ENCODE measurements around the gene CAVIN3. TPM values are rescaled to one million over a fixed set of nuclear protein-coding genes. Genes with fewer than 3 reads are reported as not detected.

The CAVIN3 gene
- total RNA-seq, 2 experiments from 2014 or later: 0.27 TPM; not detected in 1

GRCh38 chr11:6323291-6323905 lies 3.1 kb upstream of the CAVIN3 start:
- H3K9me3 ChIP-seq (ENCODE audit: control insufficient read depth in 1 of 2, insufficient read depth in 1 of 2, low read length in 2 of 2): peaks cover 0 to 4% of the 10 kb centered on the region in 2 experiments
- DNase-seq (no peak), ATAC-seq (ENCODE audit: poor library complexity) (no peak)
- H3K36me3 Mint-ChIP-seq (ENCODE audit: low read depth): no peaks in the 10 kb centered on the region
- no peak overlapping the region for H3K4me3 ChIP-seq (ENCODE audit: low read length)
- H3K27ac Mint-ChIP-seq: no peak overlapping the region
- peaks cover 12% of the 10 kb centered on the region for H3K4me1 Mint-ChIP-seq (ENCODE audit: low read depth)
- no peaks in the 10 kb centered on the region for H3K36me3 ChIP-seq (ENCODE audit: insufficient read depth, low read length)
- no peaks in the 10 kb centered on the region for H3K9me3 Mint-ChIP-seq
- CTCF ChIA-PET: no interaction called here
- H3K27me3 Mint-ChIP-seq: peaks cover 77% of the 10 kb centered on the region
- H3K27me3 ChIP-seq (ENCODE audit: control insufficient read depth in 1 of 2, insufficient read depth in 2 of 2, low read length in 2 of 2): peaks cover 23 to 26% of the 10 kb centered on the region in 2 experiments
- intact Hi-C loops (cut with DNase I, micrococcal nuclease): loop anchor here in 1 of 2 experiments (2.0 kb wide), 1 partner anchor 43 kb away; no protein-coding TSS in a partner anchor
- POLR2A ChIA-PET: no interaction called here
- peaks cover 19% of the 10 kb centered on the region for H3K4me1 ChIP-seq (ENCODE audit: insufficient read depth, low read length)
- H3K4me3 Mint-ChIP-seq: no peak overlapping the region
- no peak for TF ChIP-seq CTCF (IDR thresholded peaks at IDR 0.05)
- H3K27ac ChIP-seq (ENCODE audit: low read depth in 1 of 2, low read length in 2 of 2): no peak overlapping the region

GRCh38 chr11:6321961-6322362 lies 1.7 kb upstream of the CAVIN3 start:
- H3K27ac ChIP-seq (ENCODE audit: low read depth in 1 of 2, low read length in 2 of 2): no peak overlapping the region
- peaks cover 0 to 4% of the 10 kb centered on the region in 2 experiments for H3K9me3 ChIP-seq (ENCODE audit: control insufficient read depth in 1 of 2, insufficient read depth in 1 of 2, low read length in 2 of 2)
- H3K27ac Mint-ChIP-seq: no peak overlapping the region
- intact Hi-C loops (cut with DNase I, micrococcal nuclease): loop anchor here in 1 of 2 experiments (2.0 kb wide), 1 partner anchor 45 kb away; no protein-coding TSS in a partner anchor
- no peak overlapping the region for H3K4me3 ChIP-seq (ENCODE audit: low read length)
- no peaks in the 10 kb centered on the region for H3K36me3 ChIP-seq (ENCODE audit: insufficient read depth, low read length)
- no peak overlapping the region for H3K4me3 Mint-ChIP-seq
- peaks cover 76% of the 10 kb centered on the region for H3K27me3 Mint-ChIP-seq
- H3K9me3 Mint-ChIP-seq: no peaks in the 10 kb centered on the region
- H3K4me1 ChIP-seq (ENCODE audit: insufficient read depth, low read length): peaks cover 19% of the 10 kb centered on the region
- H3K27me3 ChIP-seq (ENCODE audit: control insufficient read depth in 1 of 2, insufficient read depth in 2 of 2, low read length in 2 of 2): peaks cover 36 to 38% of the 10 kb centered on the region in 2 experiments
- TF ChIP-seq CTCF (IDR thresholded peaks at IDR 0.05): no peak
- H3K36me3 Mint-ChIP-seq (ENCODE audit: low read depth): no peaks in the 10 kb centered on the region
- DNase-seq: peak in 1 of 14 experiments; percentile 10
- POLR2A ChIA-PET: no interaction called here
- H3K4me1 Mint-ChIP-seq (ENCODE audit: low read depth): peaks cover 12% of the 10 kb centered on the region
- CTCF ChIA-PET: no interaction called here
- no peak for ATAC-seq (ENCODE audit: poor library complexity)

- no peak for TF ChIP-seq CTCF (IDR thresholded peaks at IDR 0.05)
- no peak for DNase-seq
- no peaks in the 10 kb centered on the region for H3K36me3 ChIP-seq (ENCODE audit: insufficient read depth, low read length)
- H3K4me1 ChIP-seq (ENCODE audit: insufficient read depth, low read length): peaks cover 19% of the 10 kb centered on the region
- no peaks in the 10 kb centered on the region for H3K9me3 Mint-ChIP-seq
- ChIA-PET POLR2A (interaction anchor here (0.6 kb wide), 1 partner anchor 32 kb away, joined by 4 read pairs; no protein-coding TSS in a partner anchor), CTCF (no interaction called here)
- H3K27ac Mint-ChIP-seq: no peak overlapping the region
- no peak for ATAC-seq (ENCODE audit: poor library complexity)
- intact Hi-C loops (cut with DNase I, micrococcal nuclease): no loop called here
- H3K4me3 ChIP-seq (ENCODE audit: low read length): no peak overlapping the region
- peaks cover 75% of the 10 kb centered on the region for H3K27me3 Mint-ChIP-seq
- H3K27me3 ChIP-seq (ENCODE audit: control insufficient read depth in 1 of 2, insufficient read depth in 2 of 2, low read length in 2 of 2): peaks cover 41 to 42% of the 10 kb centered on the region in 2 experiments
- H3K27ac ChIP-seq (ENCODE audit: low read depth in 1 of 2, low read length in 2 of 2): no peak overlapping the region
- H3K4me3 Mint-ChIP-seq: no peak overlapping the region
- H3K36me3 Mint-ChIP-seq (ENCODE audit: low read depth): no peaks in the 10 kb centered on the region
- peaks cover 0 to 4% of the 10 kb centered on the region in 2 experiments for H3K9me3 ChIP-seq (ENCODE audit: control insufficient read depth in 1 of 2, insufficient read depth in 1 of 2, low read length in 2 of 2)
- peaks cover 12% of the 10 kb centered on the region for H3K4me1 Mint-ChIP-seq (ENCODE audit: low read depth)
Observed at GRCh38 chr11:6321356-6321755, 1.1 kb upstream of the CAVIN3 start.

All from CD4-positive, alpha-beta T cell (primary cell).